IPS DF 19.7 (cell line): Measurements from ENCODE around the gene CEMIP2.

Source experiments
- DNase-seq: peaks from one replicate; pipeline ENCODE4 v3.0.0-alpha.2; 2013; ENCODE audit warnings: low read depth, low spot score

Gene CEMIP2

DNA sequence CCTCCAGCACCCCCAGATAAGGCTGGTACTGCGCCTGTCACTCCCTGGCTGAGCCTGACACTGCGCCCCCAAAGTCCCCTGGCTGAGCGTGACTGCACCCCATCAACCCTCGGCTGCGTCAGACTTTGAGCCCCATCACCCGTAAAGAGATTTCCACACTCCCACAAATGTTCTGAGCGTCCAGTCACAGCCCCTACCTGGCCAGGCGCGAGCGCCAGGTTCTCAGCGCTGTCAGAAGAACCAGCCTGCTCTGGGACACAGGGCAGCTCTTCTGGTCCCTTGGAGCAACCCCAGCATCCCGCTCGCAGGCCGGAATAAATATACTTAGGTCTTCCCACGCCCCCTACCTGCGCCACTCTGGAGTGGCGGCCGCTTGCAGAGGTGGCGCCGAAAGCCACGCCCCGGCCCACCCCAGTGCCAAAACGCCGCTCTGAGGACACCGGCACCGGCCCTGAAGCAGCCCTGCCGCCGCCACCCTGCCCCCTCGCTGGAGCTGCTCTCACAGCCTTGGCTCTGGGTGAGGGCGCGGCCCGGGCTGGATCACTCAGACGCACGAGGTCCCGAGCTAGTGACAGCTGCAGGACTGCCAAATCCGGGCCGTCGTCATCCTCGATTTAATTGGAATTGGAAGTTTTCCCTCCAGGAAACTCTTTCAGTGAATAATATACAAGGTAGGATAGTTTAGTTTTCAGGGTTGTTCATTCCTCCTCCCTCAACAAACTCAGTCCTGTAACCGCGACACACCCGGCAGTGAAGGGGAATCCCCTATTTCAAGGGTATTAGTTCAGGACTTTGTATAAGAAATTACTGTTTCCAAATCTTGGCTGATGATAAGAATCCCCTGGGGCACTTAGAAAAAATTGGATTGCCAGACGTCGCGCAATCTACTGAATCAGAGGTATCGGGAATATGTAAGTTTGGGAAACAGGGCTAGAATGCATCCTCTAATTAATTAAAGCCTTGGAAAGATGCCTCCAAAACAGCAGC is 1.2 kb upstream of the CEMIP2 start:
- peak; percentile 38 for DNase-seq

DNA sequence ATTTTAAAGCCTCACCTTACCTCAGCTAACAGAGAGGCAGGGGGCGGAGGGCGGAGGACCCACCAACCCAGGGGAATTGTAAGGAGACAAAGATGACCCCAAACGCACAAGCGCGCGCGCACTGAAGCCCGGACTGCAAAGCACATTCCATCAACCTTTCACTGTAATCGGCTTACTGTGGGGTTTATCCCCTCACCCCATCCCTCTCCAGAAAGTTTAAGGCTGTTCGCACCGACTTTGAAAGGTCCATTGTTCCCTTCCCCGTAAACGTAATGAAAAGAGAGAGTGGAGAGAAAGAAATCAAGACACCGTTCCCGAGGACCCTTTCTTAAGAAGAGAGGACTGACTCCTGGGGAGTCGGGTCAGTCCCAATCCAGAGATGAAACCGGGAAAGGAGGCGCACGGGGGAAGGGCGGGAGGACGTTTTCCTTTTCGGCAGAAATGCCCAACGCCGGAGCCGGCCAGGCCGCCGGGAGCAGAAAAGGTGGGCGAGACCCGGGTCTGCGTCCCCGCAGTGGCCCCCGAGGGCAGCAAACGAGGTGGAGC is 464 bp downstream of the CEMIP2 start:
- DNase-seq: no peak

DNA sequence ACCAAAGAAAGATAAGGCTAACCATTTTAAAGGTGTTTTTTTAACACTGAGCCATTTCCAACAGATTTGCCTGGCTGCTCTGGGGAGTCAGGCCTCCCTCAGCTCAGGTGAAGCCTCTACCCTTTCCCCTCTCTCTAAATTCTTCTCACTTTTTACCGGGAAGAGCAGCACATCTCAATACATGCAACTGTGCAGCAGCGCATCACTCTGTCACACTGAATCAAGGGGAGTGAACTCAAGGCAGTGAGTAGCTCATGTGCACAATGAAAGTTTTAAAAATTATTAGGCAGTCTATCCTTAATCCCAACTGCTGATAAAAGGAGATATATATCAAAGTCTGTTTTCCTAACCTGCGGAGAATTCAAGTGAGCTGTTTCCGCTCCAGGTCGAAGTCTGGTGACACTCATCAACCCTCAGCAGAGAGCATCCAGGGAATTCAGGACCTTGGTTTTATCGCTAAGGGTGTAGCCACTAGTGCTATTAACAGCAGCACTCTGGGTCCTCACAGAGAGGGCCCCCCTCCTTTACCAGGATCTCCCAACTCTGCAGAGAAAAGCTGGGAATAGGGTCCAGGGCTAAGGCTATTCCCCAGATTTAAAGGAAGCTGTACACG is 1.0 kb downstream of the CEMIP2 start:
- DNase-seq: no peak

DNA sequence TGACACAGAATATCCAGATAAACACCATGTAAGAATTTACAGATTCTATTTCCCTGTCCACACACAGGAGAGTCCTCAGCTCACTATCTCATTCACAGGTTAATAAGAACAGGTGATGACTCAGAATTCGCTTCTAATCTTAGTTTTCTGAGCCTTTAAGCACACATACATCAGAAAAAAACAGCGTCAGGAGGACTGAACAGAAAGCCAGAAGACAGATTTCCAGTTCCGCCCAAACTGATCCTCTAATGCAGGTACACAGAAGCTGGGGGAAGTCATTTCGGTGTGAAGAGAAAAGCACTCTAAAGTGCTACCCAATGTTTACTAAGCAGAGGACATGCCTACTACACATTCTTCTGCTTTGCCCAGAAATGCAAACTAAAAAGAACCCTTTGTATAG is 1.6 kb downstream of the CEMIP2 start:
- DNase-seq: no peak

DNA sequence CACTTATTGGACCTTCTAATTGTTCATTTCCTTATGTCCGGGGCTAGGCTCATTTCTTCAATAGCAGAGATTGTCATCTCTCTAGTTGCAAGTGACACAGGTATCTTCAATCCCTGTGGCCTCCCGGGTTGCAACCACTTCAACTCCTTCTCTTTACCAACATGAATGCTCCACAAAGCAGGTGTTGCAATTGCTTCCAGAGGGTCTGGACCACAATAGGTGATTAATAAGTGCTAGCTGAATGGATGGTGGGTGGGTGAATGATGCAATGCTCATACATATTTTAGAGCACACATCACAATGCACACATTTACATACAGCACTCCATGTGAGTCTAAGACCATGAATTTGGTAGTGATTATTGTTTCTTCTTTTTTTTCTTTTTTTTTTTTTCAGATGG is 2.6 kb downstream of the CEMIP2 start:
- DNase-seq: no peak

DNA sequence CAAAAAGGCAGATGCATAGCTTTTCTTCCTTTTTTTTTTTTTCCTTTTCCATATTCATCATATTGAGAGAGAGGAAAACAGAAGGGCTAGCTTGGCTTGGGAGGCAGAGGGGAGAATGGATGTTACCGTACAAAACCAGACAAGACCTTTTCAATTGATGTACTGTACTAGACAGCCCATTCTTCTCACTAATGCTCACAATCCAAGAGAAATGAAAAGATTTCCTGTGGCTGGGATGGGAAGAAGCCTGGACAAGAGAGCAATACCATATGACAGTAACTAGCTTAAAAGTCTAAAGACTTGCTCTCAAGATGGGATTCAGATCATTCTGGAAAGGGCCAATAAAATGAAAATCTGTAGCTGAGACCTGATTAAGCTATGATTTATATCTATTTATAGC is 3.4 kb downstream of the CEMIP2 start:
- no peak for DNase-seq

DNA sequence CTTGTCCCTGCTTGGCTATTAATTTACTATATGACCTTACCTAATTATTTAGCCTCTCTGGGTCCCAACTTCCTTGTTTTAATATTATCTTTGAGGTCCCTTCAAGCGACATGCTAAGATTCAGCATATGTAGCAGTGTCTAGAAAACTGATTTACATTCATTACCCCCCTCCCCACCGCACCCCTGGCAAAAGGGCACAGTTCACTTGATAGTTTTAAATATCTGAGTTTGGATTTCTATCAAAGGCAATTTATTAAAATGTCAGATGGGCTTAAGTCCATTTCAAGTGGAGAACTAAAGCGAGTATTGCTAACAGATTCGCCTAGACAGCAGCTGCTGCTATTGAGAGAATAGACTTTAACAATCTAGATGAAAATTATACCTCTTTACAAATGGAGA is 3.9 kb downstream of the CEMIP2 start:
- no peak for DNase-seq

DNA sequence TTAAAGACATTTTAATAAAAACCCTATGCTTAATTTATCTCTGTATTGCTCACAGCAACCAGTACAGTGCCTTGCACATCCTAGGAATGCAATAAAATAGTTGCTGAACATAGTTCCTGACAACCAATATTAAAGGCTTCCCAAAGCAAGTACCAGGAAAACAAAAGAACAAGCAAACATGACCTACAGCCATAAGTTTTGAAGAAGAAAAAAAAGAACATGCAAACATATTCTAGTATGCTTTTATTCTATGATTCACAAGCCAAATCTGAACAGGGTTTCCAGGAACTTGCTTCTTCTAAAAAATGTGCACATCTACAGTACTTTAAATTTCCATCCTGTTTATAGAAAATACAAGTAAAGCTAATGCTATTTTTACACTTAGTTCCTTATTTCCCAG is 4.5 kb downstream of the CEMIP2 start:
- no peak for DNase-seq

DNA sequence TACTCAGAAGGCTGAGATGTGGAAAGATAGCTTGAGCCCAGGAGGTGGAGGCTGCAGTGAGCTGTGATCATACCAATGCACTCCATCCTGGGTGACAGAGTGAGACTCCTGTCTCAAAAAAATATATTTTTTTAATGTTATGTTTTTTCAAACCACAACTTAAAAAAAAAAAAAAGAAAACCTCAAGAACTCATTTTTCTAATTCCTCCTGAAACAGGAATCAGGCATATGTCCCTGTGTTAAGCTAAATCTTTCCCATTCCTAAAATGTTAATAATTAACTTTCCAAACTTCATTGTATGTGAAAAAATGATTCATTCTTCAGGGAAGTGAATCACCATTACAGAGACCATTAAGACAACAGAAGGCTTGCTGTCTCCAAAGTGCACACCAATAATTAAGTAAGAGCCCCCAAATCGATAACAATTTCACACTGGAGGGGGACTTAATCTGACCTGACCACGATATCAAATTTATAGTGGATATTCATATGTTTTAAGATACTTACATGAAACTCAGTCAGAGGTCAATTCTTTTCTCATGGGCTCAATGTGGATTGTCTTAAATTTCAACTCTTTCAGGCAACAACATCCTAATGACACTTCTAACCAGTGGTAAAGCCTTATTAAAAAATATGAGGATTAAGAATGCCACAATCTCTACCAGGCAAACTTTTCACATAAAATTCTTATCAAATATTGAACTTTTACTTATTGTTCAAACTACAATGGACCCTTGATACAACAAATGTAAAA is 5.2 kb downstream of the CEMIP2 start:
- no peak for DNase-seq

DNA sequence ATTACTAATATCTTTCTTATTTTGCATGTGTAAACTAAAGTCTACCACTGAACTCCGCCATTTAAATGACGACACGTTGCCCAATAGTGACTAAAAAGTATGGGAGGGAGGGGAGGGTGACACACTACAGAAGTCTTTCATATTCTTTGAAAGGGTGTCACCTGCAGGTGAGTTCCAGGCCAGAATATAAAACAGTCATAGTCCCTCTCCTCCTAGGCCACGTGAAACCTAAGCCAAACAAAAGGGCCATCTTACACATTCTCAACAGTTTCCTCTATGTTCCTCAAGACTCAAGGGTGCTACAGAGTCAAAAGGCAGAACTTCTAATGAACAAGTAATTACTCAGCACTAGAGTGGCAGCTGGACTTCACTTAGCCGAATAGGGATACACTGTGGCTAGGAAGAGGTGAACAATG is 6.4 kb downstream of the CEMIP2 start:
- DNase-seq: no peak

DNA sequence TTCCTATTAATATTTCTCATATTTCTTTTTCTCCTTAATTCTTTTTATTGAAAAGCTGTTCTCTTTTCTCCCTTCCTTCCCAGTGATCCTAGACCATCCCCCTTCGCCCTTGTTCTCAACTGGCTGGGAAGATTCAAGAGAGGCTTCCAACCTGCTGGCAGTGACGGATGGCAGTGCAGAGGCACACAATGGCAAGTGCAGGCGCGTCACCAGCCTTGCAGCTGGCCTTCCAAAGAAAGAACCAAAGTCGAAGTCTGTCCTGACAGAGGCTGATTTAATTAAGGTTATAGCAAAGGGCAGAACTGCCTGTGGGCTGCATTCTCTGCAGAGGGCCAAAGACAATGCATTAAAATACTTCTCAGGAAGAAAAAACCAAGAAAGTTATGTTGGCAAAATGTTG is 7.4 kb downstream of the CEMIP2 start:
- DNase-seq: no peak

DNA sequence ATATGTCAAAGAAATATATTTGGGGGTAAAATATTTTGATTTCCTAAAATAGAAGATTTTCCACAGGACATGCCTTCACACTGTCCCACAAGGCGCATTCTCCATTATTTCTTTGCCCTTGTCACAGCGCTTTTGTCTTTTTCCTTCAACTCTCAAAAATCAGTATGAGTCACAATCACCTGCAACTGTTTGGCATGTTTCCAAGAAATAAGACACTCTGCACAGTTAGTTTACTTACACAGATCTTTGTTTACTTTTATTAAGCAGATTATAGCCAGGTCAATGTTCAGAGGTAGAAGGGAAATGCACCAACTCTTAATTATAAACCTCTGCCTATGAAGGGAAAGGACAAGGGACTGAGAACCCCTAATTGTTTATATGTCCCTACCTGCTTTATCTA is 9.5 kb downstream of the CEMIP2 start:
- no peak for DNase-seq

DNA sequence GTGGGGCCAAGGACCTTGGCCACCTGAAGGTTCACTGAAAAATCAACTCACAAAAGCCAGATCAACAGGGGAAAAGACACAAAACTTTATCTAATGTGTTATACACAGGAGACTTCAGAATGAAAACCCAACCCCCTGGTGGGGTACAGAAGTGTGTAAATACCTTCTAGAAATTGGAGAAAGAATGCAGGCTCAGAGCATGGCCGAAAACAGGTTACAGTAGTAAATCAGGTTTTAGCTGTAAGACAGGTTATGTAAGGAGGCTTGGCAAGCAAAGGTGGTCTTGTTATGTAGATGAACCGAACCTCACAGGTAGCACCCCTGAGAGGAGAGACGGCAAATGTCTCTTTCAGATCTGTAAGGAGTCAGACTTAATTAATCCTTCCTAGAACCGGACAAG is 10.0 kb downstream of the CEMIP2 start:
- peak; percentile 94 for DNase-seq

DNA sequence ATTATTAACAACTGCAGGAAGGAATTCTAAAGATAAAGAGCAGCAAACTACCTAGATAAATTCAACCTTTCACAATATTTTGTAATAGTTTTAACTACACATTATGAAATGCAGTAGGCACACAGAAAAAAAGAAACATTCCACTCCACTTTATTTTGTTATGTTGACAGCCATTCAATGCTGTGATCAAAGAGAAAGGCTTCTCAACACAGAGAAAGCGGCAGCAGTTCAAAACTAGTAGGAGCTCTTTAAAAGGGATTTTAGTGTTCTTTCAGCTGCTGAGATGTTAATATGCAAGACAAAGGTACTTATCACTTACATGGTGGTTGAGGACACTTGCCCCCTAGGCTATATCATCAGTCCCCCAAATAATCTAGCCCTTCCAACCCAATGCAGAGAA is 11.6 kb downstream of the CEMIP2 start:
- DNase-seq: peak; percentile 38

DNA sequence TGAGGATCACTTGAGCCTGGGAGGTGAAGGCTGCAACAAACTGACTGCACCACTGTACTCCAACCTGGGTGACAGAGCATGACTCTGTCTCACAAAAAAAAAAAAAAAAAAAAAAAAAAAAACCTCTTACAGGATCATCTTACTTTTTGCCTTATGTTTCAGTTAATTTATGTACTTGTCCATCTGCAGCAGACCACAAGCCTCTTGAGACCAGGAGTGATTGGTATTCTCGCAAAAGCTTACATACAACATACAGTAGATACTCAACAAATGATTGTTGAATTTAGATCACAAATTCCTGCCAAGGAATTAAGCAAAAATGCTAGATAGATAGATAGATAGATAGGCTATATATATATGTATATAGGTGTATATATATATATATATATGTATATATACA is 12.4 kb downstream of the CEMIP2 start:
- DNase-seq: no peak

DNA sequence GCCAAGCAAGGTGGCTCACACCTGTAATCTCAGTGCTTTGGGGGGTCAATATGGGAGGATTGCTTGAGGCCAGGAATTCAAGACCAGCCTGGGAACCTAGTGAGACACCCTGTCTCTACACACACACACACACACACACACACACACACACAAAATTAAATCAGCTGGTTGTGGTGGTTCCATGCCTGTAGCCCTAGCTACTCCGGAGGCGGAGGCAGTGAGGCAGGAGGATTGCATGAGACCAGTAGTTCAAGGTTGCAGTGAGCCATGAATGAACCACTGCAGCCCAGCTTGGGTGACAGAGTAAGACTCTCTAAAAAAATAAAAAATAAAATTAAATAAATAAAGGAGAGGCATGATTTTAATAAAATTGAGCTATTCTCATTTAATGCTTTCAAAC is 13.1 kb downstream of the CEMIP2 start:
- DNase-seq: no peak

DNA sequence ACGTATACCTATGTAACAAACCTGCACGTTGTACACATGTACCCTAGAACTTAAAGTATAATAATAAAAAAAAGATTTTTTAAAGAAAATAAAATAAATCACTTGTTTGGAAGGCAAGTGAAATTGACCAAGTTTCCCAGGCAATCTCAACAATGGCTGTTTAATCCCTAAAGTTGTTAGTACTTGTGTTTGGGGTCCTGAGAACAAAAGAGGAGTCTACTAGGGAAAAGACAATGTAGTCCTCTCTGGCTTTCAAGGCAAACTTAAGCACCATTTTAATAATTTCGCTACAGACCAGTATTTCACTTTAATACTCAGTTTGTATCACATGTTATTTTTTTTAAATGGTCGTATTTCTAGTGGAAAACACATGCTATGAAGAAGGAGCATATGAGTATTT is 14.2 kb downstream of the CEMIP2 start:
- DNase-seq: no peak

DNA sequence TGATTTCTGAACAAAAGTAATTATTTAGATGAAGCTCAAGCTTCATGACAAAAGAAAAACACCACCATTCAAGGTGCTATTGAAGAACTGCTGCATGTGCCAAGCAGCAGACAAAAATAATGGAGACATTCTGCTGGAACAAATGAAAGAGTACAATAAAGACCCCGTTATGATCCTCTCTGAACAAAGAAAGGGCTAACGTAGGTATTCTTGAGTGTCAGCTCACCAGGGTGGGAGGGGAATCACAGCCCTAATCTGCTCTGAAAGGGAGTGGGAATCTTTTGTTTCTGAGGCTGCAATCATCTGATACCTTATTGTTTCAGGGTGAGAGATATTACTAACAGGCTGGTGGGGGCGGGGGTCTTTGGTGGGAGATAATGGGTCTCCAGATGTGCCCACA is 15.4 kb downstream of the CEMIP2 start:
- DNase-seq: no peak

DNA sequence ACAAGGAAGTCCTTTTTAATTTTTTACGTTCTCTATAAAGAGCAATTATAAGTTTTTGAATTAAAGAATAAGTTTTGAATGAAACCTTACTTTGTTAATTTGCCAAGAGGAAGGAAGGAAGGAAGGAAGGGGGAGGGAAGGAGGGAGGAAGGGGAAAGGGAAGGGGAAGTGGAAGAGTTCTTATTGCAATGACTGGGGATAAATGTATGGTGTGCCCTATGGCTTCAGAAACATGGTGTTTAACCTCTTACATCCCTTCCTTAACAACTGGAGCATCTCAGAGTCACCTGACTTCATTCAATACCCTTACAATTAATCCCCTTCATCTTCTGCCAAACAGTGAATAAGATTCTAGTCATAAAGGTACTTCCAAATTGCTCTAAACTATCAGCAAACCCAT is 16.0 kb downstream of the CEMIP2 start:
- no peak for DNase-seq

DNA sequence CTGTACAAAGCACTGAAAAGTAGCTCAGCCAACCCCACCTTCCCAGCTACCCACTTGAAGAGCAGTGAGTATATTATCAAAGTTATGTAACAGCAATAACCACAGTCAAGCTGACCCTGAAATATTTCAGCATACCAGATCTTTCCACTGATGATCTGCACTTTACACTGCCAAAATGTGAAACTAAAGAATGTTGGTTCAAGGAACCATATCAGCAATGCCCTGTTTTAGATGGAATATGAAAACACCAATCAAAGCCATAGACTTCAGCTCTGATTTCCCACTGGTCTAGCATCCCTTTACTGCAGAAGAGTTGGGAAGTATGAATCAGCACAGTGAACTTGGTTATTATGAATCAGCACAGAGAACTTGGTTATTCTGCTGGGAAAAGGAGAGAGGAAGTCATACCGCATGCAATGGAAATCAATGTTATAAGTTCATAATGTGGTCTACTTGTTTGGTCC is 20.0 kb downstream of the CEMIP2 start:
- no peak for DNase-seq

DNA sequence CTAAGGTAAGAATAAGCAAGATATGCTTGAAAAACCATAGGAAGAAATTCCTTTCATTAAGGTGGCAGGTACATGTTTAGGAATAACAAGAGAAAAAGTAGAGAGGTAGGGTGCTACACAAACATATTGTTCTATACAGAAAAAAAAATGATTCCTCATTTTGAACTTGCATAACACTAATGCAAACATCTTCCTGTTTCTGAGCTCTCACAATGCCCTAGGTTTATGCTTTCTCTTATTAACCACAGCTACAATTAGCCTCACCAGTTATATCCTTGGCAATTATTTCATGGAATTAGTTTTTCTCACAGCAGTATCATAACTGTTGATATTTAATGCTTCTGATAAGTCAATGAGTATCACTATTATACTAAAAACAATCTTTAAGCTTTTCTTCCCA is 20.7 kb downstream of the CEMIP2 start:
- DNase-seq: no peak

DNA sequence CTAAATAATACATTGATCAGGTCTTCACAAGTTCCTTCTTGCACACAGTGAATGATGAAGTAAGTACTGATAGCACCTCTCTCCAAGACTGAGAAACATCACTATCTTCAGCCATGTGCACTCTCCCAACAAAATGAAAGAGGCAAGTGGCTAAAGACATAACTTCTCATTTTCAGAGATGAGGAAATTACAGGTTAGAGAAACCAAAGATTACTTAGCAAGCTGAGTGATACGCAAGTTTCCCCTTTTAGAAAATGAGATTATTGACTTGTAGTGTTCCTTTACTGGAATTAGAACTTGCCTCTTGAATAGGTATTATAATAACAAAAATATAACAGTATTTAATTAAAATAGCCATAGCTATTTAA is 21.6 kb downstream of the CEMIP2 start:
- DNase-seq: no peak
